Measurements from ENCODE around the gene CAGE1.
"Not testable (repeated sequence)": the region's sequence is repeated elsewhere in the genome, so short reads cannot be mapped to it uniquely, and the experiment has no call there.

Gene CAGE1

DNA sequence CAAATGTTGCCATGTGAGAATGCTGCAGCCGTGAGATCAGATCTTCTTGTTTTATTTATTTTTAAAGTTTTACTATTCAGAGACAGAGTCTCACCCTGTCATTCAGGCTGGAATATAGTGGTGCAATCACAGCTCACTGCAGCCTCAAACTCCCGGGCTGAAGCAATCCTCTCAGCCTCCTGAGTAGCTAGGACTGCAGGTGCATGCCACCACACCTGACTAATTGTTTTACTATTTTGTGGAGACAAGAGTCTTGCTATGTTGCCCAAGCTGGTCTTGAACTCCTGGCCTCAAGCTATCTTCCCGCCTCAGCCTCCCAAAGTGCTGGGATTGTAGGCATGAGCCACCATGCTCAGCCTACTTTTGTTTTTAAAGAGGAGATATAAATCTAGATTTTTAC lies 54.0 kb downstream of the CAGE1 start:
- no peak for DNase-seq

DNA sequence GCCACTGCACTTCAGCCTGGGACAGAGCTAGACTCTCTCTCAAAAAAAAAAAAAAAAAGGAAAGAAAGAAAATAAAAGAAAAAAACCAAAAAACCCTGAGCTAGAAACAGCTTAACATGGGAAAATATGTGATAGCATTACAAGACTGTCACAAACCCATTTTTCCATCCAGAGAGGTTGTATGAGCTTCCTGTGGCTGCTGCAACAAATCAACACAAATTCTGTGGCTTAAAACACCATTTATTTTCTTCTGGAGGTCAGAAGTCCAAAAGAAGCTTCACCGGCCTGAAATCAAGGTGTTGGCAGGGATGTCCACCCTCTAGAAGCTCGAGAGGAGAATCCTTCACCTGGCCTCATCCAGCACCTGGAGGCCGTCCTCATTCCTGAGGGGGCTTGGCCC lies 54.9 kb downstream of the CAGE1 start:
- no peak for DNase-seq

DNA sequence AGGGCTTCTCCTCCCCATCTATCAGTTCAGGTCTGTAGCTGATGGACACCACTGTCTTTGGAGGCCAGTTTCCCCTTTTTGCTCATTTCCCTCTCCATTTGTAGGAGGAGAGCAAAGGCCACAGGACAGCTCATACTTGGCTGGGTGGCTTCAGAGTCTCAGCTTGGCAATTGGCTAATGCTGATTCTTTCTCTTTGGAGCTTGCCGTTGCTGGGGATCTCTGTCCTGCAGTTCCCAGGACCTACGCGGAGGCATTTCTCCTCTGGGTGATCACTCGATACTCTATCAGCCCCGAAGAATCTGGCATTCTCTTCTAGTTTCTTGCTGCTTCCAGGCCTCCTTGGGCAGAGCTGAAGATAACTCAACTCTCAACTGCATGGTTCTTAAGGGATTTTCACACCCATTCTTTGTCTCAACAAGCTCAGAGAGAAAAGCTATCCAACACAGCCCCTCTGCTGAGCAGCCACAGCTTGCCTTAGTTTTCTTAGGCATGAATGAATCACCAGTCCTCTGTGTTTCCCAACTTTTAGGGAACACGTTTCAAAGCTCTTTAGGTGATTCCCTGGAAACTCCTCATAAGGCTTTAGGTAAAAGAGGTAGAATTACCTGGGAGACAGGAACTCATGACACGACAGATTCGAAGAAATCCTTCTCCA lies 57.3 kb downstream of the CAGE1 start:
- DNase-seq = no peak

DNA sequence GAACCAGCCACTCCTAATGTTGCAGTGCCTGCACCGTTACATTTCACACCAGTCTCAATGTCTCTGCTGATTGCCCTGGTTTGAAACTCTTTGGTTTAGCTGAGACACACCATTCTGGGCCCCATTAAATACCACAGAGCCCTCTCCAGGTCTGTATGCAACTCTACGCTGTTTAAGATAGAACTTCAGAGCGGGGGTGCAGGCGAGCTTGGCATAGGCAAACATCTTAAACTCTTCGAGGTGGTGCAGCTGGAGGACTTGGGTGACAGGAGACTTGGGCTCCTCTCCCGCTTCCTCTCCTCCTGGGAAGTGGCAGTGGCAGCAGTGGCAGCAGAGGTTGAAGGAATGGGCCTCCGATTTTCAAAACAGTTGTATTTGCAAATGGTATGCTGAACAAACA lies 58.1 kb downstream of the CAGE1 start:
- DNase-seq = no peak

DNA sequence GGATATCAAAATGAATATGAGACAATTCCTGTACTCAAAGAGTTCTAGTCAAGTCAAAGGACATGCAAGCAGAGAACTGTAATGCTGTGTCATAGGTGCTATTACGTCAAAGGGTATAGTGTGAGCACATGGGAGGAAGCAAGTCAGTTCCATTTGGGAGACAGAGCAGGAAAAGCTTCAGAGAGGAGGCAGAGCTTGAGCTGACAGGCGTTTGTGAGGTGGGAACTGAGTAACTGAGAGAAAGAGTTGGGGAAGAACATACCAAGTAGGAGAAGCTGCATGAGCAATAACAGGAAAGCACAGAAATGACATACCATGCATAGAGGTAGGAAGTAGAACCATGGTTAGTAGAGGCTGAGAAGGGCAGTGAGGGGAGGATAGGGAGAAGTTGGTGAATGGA lies 61.3 kb downstream of the CAGE1 start:
- no peak for DNase-seq

DNA sequence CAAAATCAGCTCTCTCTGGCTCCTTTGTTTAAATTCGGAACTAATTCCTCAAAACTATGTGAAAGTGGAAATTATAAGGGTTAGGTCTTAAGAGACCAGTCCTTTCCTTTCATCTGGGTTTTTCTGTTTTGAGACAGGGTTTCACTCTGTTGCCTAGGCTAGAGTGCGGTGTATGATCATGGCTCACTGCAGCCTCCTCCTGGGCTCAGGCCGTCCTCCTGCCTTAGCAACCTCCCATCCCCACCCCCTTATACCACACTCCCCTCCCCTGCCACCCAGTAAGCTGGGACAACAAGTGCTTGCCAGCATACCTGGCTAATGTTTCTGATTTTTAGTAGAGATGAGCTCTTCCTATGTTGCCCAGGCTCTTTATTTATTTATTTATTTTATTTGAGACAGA lies 63.8 kb downstream of the CAGE1 start:
- DNase-seq = no peak

DNA sequence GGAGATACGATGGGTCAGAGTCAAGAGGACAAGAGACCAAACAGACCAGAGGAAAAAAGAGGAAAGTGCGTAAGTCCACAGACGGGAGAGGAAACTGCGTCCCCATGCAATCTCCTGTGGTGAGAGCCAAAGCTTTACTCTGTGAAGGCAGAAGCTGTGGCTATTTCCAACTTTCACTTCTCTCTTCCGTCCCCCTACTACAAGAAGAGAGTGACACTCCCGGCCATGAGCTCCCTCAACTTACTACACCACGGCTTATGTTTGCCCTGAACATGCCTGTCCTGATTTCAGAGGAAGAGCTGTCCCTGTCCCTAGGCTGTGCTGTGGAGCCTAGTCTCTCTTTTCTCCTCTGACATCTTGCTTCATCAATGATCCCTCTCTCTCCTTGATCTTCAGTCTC lies 65.0 kb downstream of the CAGE1 start:
- no peak for DNase-seq

DNA sequence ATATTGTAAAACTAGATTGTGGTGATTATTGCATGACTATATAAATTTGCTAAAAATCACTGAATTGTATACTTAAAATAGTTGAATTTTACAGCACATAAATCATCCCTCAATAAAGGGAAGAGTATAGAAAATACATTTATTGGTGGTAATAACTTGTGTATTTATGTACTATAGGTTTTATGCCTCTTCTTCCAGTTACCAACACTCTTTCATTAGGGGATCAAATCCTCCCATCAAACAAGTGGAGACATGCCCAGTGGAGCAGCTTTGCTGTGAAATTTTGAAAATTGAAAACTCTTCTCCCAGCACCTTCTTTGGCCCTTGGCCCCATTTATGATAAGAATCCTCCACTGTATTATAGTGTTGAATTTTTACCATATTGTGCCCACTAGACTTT lies 66.5 kb downstream of the CAGE1 start:
- no peak for DNase-seq

DNA sequence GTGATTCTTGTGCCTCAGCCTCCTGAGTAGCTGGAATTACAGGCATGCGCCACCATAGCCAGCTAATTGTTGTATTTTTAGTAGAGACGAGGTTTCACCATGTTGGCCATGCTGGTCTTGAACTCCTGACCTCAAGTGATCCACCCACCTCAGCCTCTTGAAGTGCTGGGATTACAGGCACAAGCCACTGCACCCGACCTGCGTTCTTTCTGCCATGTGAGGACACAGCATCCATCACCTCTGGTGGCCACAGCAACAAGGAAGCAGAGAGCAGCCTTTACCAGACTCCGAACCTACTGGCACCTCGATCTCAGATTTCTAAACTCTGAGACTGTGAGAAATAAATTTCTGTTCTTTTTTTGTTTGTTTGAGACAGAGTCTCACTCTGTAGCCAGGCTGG lies 67.7 kb downstream of the CAGE1 start:
- DNase-seq = not testable (repeated sequence)

DNA sequence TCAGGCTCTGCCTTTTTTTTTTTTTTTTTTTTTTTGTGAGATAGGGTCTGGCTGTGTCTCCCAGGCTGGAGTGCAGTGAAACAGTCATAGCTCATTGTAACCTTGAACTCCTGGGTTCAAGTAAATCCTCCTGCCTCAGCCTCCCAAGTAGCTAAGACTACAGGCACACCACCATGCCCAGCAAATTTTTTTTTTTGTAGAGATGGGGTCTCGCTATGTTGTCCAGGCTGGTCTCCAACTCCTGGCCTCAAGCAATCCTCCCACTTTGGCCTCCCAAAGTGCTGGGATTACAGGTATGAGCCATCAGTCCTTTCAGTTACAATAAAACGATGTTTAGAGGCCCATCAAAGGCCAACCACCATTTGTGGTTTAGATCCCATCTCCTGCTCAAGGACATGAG lies 70.1 kb downstream of the CAGE1 start:
- DNase-seq = not testable (repeated sequence)

DNA sequence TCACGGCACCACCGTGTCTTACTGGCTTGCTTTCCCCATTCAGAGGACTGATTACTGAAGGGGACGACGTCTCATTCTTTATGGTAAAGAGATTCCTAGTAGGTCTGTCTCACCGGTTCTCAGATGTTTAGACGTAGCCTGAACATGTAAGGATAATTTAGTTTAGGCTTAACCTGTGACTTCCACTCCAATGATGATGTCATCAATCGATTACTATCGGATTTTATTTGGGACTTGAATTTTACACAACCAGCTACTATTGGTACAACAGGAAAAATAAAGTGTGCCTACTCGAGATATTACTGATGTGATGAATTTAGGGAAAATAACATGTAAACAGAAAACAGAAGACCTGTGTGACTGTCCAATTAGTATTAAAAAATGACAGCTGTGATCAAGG lies 72.0 kb downstream of the CAGE1 start:
- DNase-seq = no peak

DNA sequence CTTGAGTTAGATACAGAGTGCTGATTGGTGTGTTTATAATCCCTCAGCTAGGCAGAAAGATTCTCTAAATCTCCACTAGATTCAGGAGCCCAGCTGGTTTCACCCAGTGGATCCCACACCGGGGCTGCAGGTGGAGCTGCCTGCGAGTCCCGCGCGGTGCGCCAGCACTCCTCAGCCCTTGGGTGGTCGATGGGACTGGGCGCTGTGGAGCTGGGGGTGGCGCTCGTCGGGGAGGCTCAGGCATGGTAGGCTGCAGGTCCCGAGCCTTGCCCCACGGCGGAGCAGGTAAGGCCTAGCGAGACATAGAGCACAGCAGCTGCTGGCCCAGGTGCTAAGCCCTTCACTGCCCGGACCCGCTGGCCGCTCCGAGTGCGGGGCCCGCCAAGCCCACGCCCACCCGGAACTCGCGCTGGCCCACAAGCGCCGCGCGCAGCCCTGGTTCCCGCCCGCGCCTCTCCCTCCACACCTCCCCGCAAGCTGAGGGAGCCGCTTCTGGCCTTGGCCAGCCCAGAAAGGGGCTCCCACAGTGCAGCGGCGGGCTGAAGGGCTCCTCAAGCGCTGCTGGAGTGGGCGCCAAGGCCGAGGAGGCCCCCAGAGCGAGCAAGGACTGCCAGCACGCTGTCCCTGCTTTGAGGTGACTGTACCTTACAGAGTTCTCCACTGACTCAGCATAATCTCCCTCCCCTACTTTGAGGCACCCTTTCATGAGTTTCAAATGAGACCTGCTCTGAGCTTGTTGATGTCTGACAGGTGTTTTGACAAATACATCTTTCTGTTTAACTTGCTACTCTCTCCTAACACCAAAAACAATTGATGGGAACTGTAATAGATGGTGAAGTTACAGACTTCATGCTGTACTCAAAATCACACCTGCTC lies 72.6 kb downstream of the CAGE1 start:
- no peak for DNase-seq

DNA sequence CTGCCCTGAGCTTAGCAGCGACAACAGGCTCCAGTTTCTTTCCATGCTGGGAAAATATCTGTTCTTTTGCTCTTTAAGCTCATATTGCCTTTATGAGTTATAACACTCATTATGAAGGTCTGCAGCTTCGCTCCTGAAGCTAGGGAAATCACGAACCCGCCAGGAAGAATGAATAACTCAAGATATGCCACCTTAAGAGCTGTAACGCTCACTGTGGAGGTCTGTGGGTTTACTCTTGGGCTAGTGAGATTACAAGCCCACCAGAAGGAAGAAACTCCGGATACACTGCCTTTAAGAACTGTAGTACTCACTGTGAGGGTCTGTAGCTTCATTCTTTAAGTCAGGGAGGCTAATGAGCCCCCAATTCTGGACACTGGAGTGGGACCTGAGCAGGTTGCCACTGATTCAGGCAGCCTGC lies 73.6 kb downstream of the CAGE1 start:
- no peak for DNase-seq

DNA sequence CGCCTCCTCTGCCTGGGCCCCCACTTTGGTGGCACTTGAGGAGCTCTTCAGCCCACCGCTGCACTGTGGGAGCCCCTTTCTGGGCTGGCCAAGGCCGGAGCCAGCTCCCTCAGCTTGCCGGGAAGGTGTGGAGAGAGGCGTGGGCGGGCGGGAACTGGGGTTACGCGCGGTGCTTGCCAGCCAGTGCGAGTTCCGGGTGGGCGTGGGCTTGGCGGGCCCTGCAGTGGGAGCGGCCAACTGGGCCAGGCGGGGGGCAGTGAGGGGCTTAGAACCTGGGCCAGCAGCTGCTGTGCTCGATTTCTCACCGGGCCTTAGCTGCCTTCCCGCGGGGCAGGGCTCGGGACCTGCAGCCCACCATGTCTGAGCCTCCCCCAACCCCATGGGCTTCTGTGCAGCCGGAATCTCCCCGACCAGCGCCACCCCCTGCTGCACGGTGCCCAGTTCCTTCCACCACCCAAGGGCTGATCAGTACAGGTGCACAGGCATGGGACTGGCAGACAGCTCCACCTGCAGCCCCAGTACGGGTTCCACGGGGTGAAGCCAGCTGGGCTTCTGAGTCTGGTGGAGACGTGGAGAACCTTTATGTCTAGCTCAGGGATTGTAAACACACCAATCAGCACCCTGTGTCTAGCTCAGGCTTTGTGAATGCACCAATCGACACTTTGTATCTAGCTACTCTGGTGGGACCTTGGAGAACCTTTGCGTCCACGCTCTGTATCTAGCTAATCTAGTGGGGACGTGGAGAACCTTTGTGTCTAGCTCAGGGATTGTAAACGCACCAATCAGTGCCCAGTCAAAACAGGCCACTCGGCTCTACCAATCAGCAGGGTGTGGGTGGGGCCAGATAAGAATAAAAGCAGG lies 74.2 kb downstream of the CAGE1 start:
- DNase-seq = not testable (repeated sequence)

DNA sequence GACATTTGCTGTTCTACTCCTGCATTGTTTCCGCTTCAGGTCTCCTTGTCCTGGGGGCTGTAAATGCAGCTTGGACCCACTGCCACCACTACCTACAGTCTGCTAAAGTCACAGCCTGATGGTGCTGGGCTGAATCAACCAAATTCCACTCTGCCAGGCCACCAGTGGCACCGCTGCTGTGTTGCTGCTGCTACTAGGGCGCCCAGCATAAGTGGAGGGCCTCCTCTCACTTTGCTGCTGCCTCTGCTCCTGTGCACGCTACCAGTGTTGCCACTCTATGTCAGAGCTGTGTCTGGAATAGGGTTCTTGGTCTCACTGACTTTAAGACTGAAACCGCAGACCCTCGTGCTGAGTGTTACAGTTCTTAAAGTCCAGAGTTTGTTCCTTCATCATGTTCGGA lies 75.1 kb downstream of the CAGE1 start:
- no peak for DNase-seq

DNA sequence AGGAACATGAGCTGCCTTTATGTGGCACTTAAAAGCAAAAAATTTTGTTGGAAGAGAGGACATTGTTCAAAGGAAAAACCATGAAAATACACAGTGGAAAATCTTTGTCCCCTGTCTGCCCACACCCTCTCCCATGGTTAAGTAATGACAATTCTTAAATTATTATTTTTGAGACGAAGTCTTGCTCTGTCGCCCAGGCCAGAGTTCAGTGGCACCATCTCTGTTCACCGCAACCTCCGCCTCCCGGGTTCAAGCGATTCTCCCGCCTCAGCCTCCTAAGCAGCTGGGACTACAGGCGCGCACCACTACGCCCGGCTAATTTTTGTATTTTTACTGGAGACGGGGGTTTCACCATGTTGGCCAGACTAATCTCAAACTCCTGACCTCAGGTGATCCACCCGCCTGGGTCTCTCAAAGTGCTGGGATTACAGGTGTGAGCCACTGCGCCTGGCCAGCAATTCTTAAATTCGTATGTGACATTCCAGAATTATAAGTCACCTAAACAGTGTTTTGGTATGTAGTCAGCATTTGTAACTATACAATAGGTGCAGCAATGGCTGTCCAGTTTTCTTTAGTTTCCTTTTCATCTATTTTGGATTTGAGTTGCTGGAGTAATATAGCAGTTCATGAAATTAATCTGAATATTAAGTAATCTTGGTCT lies 75.9 kb downstream of the CAGE1 start:
- no peak for DNase-seq

DNA sequence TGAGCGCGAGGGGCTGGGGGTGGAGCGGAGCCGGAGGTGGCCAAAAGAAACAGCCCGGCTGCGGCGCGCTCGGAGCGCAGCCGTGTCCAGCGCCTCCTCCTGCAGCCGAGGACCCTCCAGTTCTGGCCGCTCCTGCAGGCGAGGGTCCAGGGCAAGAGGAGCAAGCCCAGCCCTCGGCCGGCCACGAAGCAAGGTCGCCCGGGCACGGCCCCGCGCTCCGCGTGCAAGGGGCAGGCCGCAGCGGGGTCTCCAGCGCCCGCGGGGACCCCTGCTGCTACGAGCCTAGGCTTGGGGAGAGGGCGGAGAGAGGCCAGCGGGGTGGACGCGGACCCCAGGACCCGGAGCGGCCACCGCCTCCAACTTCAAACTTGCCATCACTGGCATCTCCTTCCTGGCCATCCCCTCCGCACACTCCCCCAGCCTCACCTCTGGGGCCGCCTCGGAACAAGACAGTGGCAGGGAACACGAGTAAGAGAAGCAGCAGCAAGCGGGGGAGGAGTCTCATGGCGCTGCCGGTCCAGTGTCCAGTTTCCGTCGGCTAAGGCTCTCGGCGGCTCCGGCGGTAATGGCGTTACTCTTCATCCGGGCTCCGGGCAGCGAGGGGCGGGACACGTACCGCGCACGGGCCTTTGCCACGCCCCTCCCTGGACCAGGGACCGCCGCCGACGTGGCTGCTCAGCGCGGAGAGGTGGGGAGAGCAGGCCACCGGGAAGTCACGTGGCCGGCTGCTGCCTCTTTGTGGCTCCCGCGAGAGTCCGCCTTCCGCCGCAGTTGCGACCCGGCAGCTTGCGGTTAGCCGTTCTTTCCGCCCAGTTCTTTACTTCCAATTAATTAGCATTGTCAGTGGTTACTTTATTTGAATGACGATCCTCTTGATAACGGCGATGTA lies 76.7 kb downstream of the CAGE1 start, which contains the start of gene SSR1:
Gene SSR1 (minus strand): TSS at position 584 of the 889 bp plus-strand sequence. CDS start 79 bp downstream, at position 505.
- DNase-seq = peak; percentile 89

DNA sequence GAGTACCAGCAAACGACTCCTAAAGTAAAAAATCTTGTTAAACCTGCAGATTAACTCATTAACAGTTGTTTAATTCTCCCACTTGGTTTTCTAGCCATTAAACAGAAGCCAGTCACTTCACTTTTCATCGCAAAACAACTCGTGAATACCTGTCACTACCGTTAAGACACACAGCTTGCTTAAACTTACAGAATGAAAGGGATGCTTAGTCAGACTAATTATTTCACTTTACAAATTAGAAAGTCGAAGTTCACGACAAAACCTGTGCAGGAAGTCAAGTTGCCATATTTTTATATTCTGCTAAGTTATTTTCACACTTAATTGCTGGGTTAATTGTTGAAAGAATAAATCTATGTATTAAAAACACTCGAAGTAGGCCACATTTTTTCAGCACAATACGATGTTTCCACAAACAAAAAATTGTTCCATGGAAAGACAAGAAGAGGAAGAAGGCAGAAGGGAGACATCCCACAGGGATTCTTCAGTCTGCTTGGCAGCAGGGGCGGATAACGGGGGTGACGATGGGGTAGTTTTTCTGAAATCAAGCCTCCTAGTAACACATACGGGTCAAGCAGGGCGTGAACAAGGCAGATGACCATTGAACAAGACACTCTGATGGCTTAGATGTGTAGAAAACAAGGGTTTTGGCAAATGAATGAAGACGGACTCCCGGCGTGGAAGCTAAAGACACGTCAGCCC lies 77.5 kb downstream of the CAGE1 start:
- DNase-seq = no peak

DNA sequence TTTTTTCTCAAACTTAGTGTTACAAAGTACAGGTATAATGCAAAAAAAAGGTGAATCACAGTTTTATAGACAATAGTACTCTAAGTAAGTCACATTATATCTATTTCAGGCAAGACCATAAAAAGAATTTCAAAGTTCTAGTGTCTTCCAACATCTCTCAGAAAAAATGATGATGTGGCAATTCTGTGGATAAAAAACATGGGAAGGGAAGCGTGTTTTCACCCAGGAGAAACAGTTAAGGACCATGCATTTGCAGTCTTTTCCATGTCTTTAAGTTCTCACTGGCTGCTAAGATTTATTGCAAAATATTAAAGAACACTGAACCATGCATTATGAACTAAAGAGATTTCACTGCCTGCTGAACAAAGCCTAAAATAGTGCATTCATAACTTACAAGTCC lies 78.4 kb downstream of the CAGE1 start:
- DNase-seq = no peak

DNA sequence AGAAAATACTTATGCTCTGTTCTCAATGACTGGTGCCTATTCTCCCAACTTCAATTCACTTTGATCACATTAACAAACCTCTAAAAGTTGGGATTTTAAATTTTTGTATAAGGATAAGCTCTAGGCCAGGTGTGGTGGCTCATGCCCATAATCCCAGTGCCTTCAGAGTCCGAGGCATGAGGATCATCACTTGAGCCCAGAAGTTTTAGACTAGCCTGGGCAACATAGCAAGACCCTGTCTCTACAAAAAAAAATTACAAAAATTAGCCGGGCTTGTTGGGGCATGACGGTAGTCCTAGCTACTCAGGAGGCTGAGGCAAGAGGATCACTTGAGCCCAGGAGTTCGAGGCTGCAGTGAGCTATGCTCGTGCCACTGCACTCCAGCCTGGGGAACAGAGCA lies 80.5 kb downstream of the CAGE1 start:
- no peak for DNase-seq

DNA sequence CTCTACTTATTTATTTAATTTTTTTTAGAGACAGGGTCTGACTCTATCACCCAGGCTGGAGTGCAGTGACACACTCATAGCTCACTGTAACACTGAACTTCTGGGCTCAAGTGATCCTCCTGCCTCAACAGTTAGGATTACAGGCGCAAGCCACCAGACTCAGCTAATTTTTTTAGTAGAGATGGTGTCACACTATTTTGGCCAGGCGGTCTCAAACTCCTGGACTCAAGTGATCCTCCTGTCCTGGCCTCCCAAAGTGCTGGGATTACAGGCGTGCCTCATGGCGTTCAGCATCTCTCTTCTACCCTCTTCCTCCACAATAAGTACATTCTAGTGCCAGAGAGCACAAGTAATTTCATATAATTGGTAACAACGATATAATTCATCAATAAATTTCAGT lies 82.0 kb downstream of the CAGE1 start:
- no peak for DNase-seq
